SK-N-SH (cell line): ENCODE data around the gene TRIP6. TPM values are rescaled to one million over a fixed set of nuclear protein-coding genes. Genes with fewer than 3 reads are reported as not detected.

Experiments
- CTCF ChIA-PET: fragments of 300-600, 350-600 bp; formaldehyde crosslinking; extraction: SDS; loops from one replicate; lab custom pipeline; 2021; lab: Yijun Ruan, JAX
- POLR2A ChIA-PET: fragments of 350-600 bp; sonication (Branson Sonifier 250); formaldehyde crosslinking; extraction: SDS; loops from one replicate; lab custom pipeline; 2020; ENCODE audit warnings: antibody characterized with exemption, inconsistent platforms; lab: Yijun Ruan, JAX
- DNase-seq: peaks from one replicate; pipeline ENCODE4 v3.0.0; 2012
- H2AFZ ChIP-seq: fragments of 200-600 bp; sonication (generic); 2 replicates; pipeline ENCODE4 v1.8.1; 2016; ENCODE audit warnings: antibody characterized with exemption, mild to moderate bottlenecking, low read depth
- H3F3A ChIP-seq: fragments of 200-600 bp; sonication (generic); replicated peaks from 2 replicates; pipeline ENCODE3; 2016; ENCODE audit warnings: antibody characterized with exemption, mild to moderate bottlenecking; ENCODE audit not compliant: insufficient read depth
- H3K27ac ChIP-seq, 2 experiments: fragments of 200-500 bp in 1 of 2; fragments of 200-600 bp in 1 of 2; sonication (Bioruptor generic) in 1 of 2; sonication (generic), shearing (Covaris generic) in 1 of 2; 2 replicates each; pipeline versions ENCODE4 v1.5.1 to v1.6.1; 2014 to 2016; ENCODE audit warnings: low read depth in 2 of 2, inconsistent platforms in 1 of 2, low read length in 1 of 2, mild to moderate bottlenecking in 1 of 2, mixed read lengths in 1 of 2
- H3K27me3 ChIP-seq: fragments of 200-600 bp; sonication (generic), shearing (Covaris generic); 2 replicates; pipeline ENCODE4 v1.6.1; 2016; ENCODE audit warnings: mixed run types; ENCODE audit not compliant: insufficient read depth
- H3K36me3 ChIP-seq, 2 experiments: fragments of 200-500 bp in 1 of 2; fragments of 200-600 bp in 1 of 2; sonication (Bioruptor generic) in 1 of 2; sonication (generic) in 1 of 2; replicated peaks in 1 of 2; 2 replicates each; pipeline versions ENCODE3 to v1.5.1; 2014 to 2016; ENCODE audit warnings: low read length in 1 of 2, mild to moderate bottlenecking in 1 of 2; ENCODE audit not compliant: insufficient read depth in 2 of 2, control insufficient read depth in 1 of 2
- H3K4me1 ChIP-seq, 2 experiments: fragments of 200-500 bp in 1 of 2; fragments of 200-600 bp in 1 of 2; sonication (Bioruptor generic) in 1 of 2; sonication (generic), shearing (Covaris generic) in 1 of 2; 2 replicates each; pipeline versions ENCODE4 v1.5.1 to v1.6.1; 2014 to 2016; ENCODE audit warnings: low read depth in 1 of 2, low read length in 1 of 2, mixed run types in 1 of 2; ENCODE audit not compliant: insufficient read depth in 2 of 2, control insufficient read depth in 1 of 2
- H3K4me2 ChIP-seq: fragments of 200-600 bp; sonication (generic), shearing (Covaris generic); 2 replicates; pipeline ENCODE4 v1.6.1; 2017; ENCODE audit warnings: mixed run types
- H3K4me3 ChIP-seq, 2 experiments: fragments of 200-500 bp in 1 of 2; fragments of 200-600 bp in 1 of 2; sonication (Bioruptor generic) in 1 of 2; sonication (generic), shearing (Covaris generic) in 1 of 2; 2 replicates each; pipeline versions ENCODE4 v1.5.1 to v1.8.1; 2014 to 2016; ENCODE audit warnings: low read depth in 2 of 2, inconsistent platforms in 1 of 2, low read length in 1 of 2, mild to moderate bottlenecking in 1 of 2, mixed read lengths in 1 of 2, moderate library complexity in 1 of 2
- H3K79me2 ChIP-seq: fragments of 200-600 bp; sonication (generic); 2 replicates; pipeline ENCODE4 v1.8.1; 2017; ENCODE audit warnings: mild to moderate bottlenecking; ENCODE audit not compliant: insufficient read depth
- H3K9ac ChIP-seq: fragments of 200-600 bp; sonication (generic); 2 replicates; pipeline ENCODE4 v1.6.1; 2017; ENCODE audit warnings: mixed run types
- H3K9me2 ChIP-seq: fragments of 200-600 bp; sonication (generic); 2 replicates; pipeline ENCODE4 v1.6.1; 2017; ENCODE audit warnings: mixed run types
- H3K9me3 ChIP-seq: fragments of 200-600 bp; sonication (generic); 2 replicates; pipeline ENCODE4 v1.6.1; 2017; ENCODE audit warnings: mixed run types, mild to moderate bottlenecking, moderate library complexity
- H4K20me1 ChIP-seq: fragments of 200-600 bp; sonication (generic); 2 replicates; pipeline ENCODE4 v1.6.1; 2017; ENCODE audit warnings: mild to moderate bottlenecking, mixed run types; ENCODE audit not compliant: insufficient read depth
- CHD2 ChIP-seq: fragments of 150-350 bp; IDR thresholded peaks from 2 replicates; pipeline ENCODE4 v1.6.1; 2018; ENCODE audit warnings: low read length; ENCODE audit not compliant: partially characterized antibody
- EP300 ChIP-seq, 2 experiments: IDR thresholded peaks; 2 replicates each; pipeline versions ENCODE4 v1.4.0 to v1.6.1; 2012; ENCODE audit warnings: borderline replicate concordance in 1 of 2, low read depth in 1 of 2, low read length in 1 of 2
- FOSL2 ChIP-seq: IDR thresholded peaks from 2 replicates; pipeline ENCODE4 v1.4.0; 2012; ENCODE audit warnings: low read depth, mild to moderate bottlenecking, moderate library complexity, borderline replicate concordance
- FOXM1 ChIP-seq: IDR thresholded peaks from 2 replicates; pipeline ENCODE4 v1.4.0; 2012; ENCODE audit warnings: low read depth, mild to moderate bottlenecking
- IRF3 ChIP-seq: fragments of 150-350 bp; IDR thresholded peaks from 2 replicates; pipeline ENCODE4 v1.6.1; 2016; ENCODE audit warnings: mild to moderate bottlenecking, low read depth, low read length
- JUND ChIP-seq: IDR thresholded peaks from 2 replicates; pipeline ENCODE4 v1.4.0; 2012
- MAX ChIP-seq: IDR thresholded peaks from 2 replicates; pipeline ENCODE4 v1.4.0; 2012; ENCODE audit warnings: low read depth
- MEF2A ChIP-seq: IDR thresholded peaks from 2 replicates; pipeline ENCODE4 v1.4.0; 2012; ENCODE audit warnings: low read depth, borderline replicate concordance
- NFIC ChIP-seq: IDR thresholded peaks from 2 replicates; pipeline ENCODE4 v1.4.0; 2012; ENCODE audit warnings: borderline replicate concordance
- NRF1 ChIP-seq: IDR thresholded peaks from 2 replicates; pipeline ENCODE4 v1.6.1; 2012; ENCODE audit warnings: low read depth, mild to moderate bottlenecking, low read length
- RCOR1 ChIP-seq: fragments of 150-350 bp; IDR thresholded peaks from 2 replicates; pipeline ENCODE4 v1.6.1; 2017; ENCODE audit warnings: antibody characterized with exemption, low read length
- REST ChIP-seq: IDR thresholded peaks from 2 replicates; pipeline ENCODE4 v1.6.1; 2012; ENCODE audit warnings: mild to moderate bottlenecking, low read depth, low read length, moderate library complexity
- RFX5 ChIP-seq: IDR thresholded peaks from 2 replicates; pipeline ENCODE4 v1.6.1; 2012; ENCODE audit warnings: mild to moderate bottlenecking, improper control_type of control experiment, low read length
- RXRA ChIP-seq: IDR thresholded peaks from 2 replicates; pipeline ENCODE4 v1.4.0; 2012; ENCODE audit warnings: low read depth, mild to moderate bottlenecking, borderline replicate concordance
- SIN3A ChIP-seq: IDR thresholded peaks from 2 replicates; pipeline ENCODE4 v1.6.1; 2012; ENCODE audit warnings: low read depth, mild to moderate bottlenecking, low read length, moderate library complexity, borderline replicate concordance
- TAF1 ChIP-seq: IDR thresholded peaks from 2 replicates; pipeline ENCODE4 v1.6.1; 2012; ENCODE audit warnings: low read depth, mild to moderate bottlenecking, low read length, moderate library complexity, borderline replicate concordance
- TCF12 ChIP-seq: IDR thresholded peaks from 2 replicates; pipeline ENCODE4 v1.4.0; 2012
- WGBS: methylation state at CpG from one replicate; pipeline ENCODE4 v1.1.6; 2017; ENCODE audit warnings: low lambda C conversion rate; 5-methylcytosine and 5-hydroxymethylcytosine counted together
- polyA plus RNA-seq, 3 experiments: library from polyadenylated mRNA; depleted of rRNA; stranded (reverse); fragments of >200 nt; gene quantifications; 2 replicates each; pipeline ENCODE4 v1.2.3, GENCODE V29; 2012
- TF ChIP-seq, protein P1 (sequence below): IDR thresholded peaks from 2 replicates; pipeline ENCODE4; 2012
- TF ChIP-seq, protein P2 (sequence below): fragments of 200-600 bp; sonication (generic); IDR thresholded peaks from 2 replicates; pipeline ENCODE4 v1.6.1; 2017; ENCODE audit warnings: antibody characterized with exemption, mild to moderate bottlenecking, moderate library complexity
- TF ChIP-seq, protein P3 (sequence below): IDR thresholded peaks from 2 replicates; pipeline ENCODE4 v1.4.0; 2012; ENCODE audit warnings: low read depth, borderline replicate concordance

TRIP6 gene
- polyA plus RNA-seq, 1 of the 3 experiments (the other 2 are of a cell fraction) = 6.5 TPM

DNA sequence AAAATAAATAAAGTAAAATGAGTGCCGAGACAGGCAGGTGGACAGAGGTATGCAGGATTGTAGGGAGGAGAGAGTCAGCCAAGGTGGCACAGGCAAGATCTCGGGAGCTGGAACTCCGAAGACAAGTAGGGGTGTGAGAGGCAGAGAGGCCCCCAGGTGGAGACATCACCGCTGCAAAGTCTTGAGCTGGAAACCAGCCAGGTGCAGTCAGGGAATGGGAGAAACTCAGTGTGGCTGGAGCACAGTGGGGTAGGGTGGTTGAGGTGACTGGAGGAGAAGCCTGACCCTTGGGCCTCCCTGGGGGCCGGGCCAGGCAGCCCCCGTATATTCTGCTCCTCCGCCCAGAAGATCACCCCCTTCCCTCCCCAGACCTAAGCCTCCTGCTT is 44.1 kb upstream of the TRIP6 start:
- Histone ChIP-seq H3K4me2 (no peak overlapping the region), H3K27me3 (no peaks in the 10 kb centered on the region), H3K9me3 (no peaks in the 10 kb centered on the region), H3K9ac (no peak overlapping the region), H3K79me2 (peaks cover 30% of the 10 kb centered on the region), H3K9me2 (no peaks in the 10 kb centered on the region), H3K27ac (no peak overlapping the region), H4K20me1 (peaks cover 22% of the 10 kb centered on the region), H3F3A (peaks cover 5% of the 10 kb centered on the region), H3K4me3 (no peak overlapping the region), H3K36me3 (peaks cover 23 to 32% of the 10 kb centered on the region in 2 experiments), H2AFZ (no peak overlapping the region), H3K4me1 (peaks cover 6 to 22% of the 10 kb centered on the region in 2 experiments; a peak in 2 of 4 replicates)
- POLR2A ChIA-PET = no interaction called here
- 86% methylated on average over 7 of the region's 7 CpGs for WGBS
- CTCF ChIA-PET = interaction anchor here (1.4 to 17.1 kb wide), 3 partner anchors 22 to 53 kb away, joined by 4 to 220 read pairs (median 6); no protein-coding TSS in a partner anchor
- TF ChIP-seq, protein P1, sequence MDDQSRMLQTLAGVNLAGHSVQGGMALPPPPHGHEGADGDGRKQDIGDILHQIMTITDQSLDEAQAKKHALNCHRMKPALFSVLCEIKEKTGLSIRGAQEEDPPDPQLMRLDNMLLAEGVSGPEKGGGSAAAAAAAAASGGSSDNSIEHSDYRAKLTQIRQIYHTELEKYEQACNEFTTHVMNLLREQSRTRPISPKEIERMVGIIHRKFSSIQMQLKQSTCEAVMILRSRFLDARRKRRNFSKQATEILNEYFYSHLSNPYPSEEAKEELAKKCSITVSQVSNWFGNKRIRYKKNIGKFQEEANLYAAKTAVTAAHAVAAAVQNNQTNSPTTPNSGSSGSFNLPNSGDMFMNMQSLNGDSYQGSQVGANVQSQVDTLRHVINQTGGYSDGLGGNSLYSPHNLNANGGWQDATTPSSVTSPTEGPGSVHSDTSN = no peak
- no peak for TF ChIP-seq MEF2A
- no peak for TF ChIP-seq IRF3
- TF ChIP-seq JUND = no peak
- TF ChIP-seq, protein P2, sequence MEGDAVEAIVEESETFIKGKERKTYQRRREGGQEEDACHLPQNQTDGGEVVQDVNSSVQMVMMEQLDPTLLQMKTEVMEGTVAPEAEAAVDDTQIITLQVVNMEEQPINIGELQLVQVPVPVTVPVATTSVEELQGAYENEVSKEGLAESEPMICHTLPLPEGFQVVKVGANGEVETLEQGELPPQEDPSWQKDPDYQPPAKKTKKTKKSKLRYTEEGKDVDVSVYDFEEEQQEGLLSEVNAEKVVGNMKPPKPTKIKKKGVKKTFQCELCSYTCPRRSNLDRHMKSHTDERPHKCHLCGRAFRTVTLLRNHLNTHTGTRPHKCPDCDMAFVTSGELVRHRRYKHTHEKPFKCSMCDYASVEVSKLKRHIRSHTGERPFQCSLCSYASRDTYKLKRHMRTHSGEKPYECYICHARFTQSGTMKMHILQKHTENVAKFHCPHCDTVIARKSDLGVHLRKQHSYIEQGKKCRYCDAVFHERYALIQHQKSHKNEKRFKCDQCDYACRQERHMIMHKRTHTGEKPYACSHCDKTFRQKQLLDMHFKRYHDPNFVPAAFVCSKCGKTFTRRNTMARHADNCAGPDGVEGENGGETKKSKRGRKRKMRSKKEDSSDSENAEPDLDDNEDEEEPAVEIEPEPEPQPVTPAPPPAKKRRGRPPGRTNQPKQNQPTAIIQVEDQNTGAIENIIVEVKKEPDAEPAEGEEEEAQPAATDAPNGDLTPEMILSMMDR = no peak
- TF ChIP-seq RXRA = no peak
- TF ChIP-seq SIN3A = no peak
- TF ChIP-seq EP300 (IDR thresholded peaks at IDR 0.05; ENCODE audit: borderline replicate concordance in 1 of 2, low read depth in 1 of 2, low read length in 1 of 2) = no peak
- TF ChIP-seq NFIC = no peak
- no peak for TF ChIP-seq FOSL2
- no peak for TF ChIP-seq FOXM1
- TF ChIP-seq TCF12 = no peak
- no peak for TF ChIP-seq REST
- no peak for TF ChIP-seq RCOR1
- TF ChIP-seq NRF1 = no peak
- no peak for TF ChIP-seq RFX5
- TF ChIP-seq, protein P3, sequence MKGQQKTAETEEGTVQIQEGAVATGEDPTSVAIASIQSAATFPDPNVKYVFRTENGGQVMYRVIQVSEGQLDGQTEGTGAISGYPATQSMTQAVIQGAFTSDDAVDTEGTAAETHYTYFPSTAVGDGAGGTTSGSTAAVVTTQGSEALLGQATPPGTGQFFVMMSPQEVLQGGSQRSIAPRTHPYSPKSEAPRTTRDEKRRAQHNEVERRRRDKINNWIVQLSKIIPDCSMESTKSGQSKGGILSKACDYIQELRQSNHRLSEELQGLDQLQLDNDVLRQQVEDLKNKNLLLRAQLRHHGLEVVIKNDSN = no peak
- no peak for TF ChIP-seq CHD2
- no peak for TF ChIP-seq MAX
- no peak for TF ChIP-seq TAF1
- no peak for DNase-seq
